Nephron progenitor cell (in vitro differentiated cells): ENCODE data around the gene PLEKHO1.
A peak's percentile ranks its signal among the peaks of the same experiment; 100 is the strongest.
"Not testable (repeated sequence)": the region's sequence is repeated elsewhere in the genome, so short reads cannot be mapped to it uniquely, and the experiment has no call there.

Source experiments
- DNase-seq: peaks from one replicate; pipeline ENCODE4 v3.0.0; 2021
- H3K27ac Mint-ChIP-seq: 2 replicates; pipeline ENCODE4 v1.8.0; 2021; ENCODE audit warnings: mild to moderate bottlenecking, moderate library complexity, mixed read lengths
- H3K27me3 Mint-ChIP-seq: 2 replicates; pipeline ENCODE4 v1.8.0; 2021; ENCODE audit warnings: mild to moderate bottlenecking, low read depth, mixed read lengths; ENCODE audit not compliant: poor library complexity
- H3K36me3 Mint-ChIP-seq: 2 replicates; pipeline ENCODE4 v1.8.0; 2021; ENCODE audit warnings: low read depth, mixed read lengths
- H3K4me1 Mint-ChIP-seq: 2 replicates; pipeline ENCODE4 v1.8.0; 2021; ENCODE audit warnings: mixed read lengths
- H3K4me3 Mint-ChIP-seq: 2 replicates; pipeline ENCODE4 v1.8.0; 2021; ENCODE audit warnings: mild to moderate bottlenecking, moderate library complexity, mixed read lengths
- H3K9me3 Mint-ChIP-seq: 2 replicates; pipeline ENCODE4 v1.8.0; 2021; ENCODE audit warnings: mild to moderate bottlenecking, moderate library complexity, mixed read lengths
- CTCF ChIP-seq: fragments of 200-600 bp; sonication (generic); IDR thresholded peaks from 2 replicates; pipeline ENCODE4 v1.5.0; 2021; ENCODE audit warnings: antibody characterized with exemption

Gene PLEKHO1

DNA sequence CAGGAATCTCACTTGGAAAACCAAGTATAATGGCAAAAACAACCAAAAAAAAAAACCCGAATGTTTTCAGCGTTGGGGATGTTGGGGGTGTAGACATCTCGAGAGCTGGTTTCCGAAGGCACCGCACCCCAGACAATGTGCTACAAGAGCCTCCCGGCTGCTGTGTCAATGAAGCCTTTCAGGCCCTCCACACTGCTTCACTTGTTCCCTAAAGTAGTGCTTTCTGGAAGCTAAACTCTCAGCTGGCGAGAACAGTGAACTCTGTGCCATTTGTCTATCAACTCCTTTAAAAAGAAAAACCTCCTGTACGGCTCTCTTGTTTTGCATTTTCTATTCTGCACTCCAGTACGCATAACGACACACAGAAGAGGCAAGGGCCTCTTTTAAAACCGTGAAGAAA is 32.5 kb downstream of the PLEKHO1 start:
- DNase-seq, result no peak
- Mint-ChIP-seq H3K4me3 (no peak overlapping the region), H3K36me3 (no peaks in the 10 kb centered on the region), H3K27me3 (peaks cover 11% of the 10 kb centered on the region), H3K4me1 (peaks cover 11% of the 10 kb centered on the region), H3K9me3 (no peaks in the 10 kb centered on the region), H3K27ac (no peak overlapping the region)
- no peak for TF ChIP-seq CTCF

DNA sequence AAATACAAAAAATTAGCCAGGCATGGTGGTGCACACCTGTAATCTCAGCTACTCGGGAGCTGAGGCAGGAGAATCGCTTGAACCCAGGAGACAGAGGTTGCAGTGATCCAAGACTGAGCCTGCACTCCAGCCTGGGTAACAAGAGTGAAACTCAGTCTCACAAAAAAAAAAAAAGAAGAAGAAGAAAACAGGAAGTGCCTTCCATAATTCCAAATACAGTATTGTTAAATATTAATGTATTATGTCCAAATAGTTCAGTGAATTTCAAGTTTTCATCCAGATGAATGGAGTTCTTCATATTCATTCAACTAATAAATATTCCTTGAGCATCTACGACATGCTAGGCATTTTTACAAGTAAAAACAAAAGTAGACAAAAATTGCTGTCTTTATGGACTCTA is 33.3 kb downstream of the PLEKHO1 start:
- H3K27ac Mint-ChIP-seq, result no peak overlapping the region
- DNase-seq, result no peak
- H3K36me3 Mint-ChIP-seq, result no peaks in the 10 kb centered on the region
- H3K9me3 Mint-ChIP-seq, result no peaks in the 10 kb centered on the region
- no peak overlapping the region for H3K4me3 Mint-ChIP-seq
- no peak for TF ChIP-seq CTCF
- H3K4me1 Mint-ChIP-seq, result peaks cover 15% of the 10 kb centered on the region
- peaks cover 7% of the 10 kb centered on the region for H3K27me3 Mint-ChIP-seq

GRCh38 chr1:150185481-150185880 is 35.8 kb downstream of the PLEKHO1 start:
- no peak overlapping the region for H3K27ac Mint-ChIP-seq
- TF ChIP-seq CTCF, result no peak

GRCh38 chr1:150186438-150186788 is 36.7 kb downstream of the PLEKHO1 start:
- not testable (repeated sequence) for H3K9me3 Mint-ChIP-seq

More at GRCh38 chr1:150185481-150185880, 35.8 kb downstream of the PLEKHO1 start:
- Mint-ChIP-seq H3K9me3 (no peaks in the 10 kb centered on the region), H3K27me3 (no peaks in the 10 kb centered on the region), H3K4me1 (peaks cover 15% of the 10 kb centered on the region), H3K36me3 (no peaks in the 10 kb centered on the region), H3K4me3 (no peak overlapping the region)
- DNase-seq, result no peak

GRCh38 chr1:150186789-150187559 is 37.3 kb downstream of the PLEKHO1 start:
- DNase-seq, result peak; percentile 12
- H3K4me1 Mint-ChIP-seq, result peaks cover 6% of the 10 kb centered on the region
- H3K27ac Mint-ChIP-seq, result no peak overlapping the region
- H3K36me3 Mint-ChIP-seq, result no peaks in the 10 kb centered on the region
- no peaks in the 10 kb centered on the region for H3K27me3 Mint-ChIP-seq
- no peak overlapping the region for H3K4me3 Mint-ChIP-seq
- peaks cover 3% of the 10 kb centered on the region for H3K9me3 Mint-ChIP-seq
- TF ChIP-seq CTCF, result peak; percentile 58

More at GRCh38 chr1:150186438-150186788, 36.7 kb downstream of the PLEKHO1 start:
- H3K27ac Mint-ChIP-seq, H3K4me3 Mint-ChIP-seq, DNase-seq, H3K27me3 Mint-ChIP-seq, H3K36me3 Mint-ChIP-seq, H3K4me1 Mint-ChIP-seq: not testable (repeated sequence)

- Mint-ChIP-seq H3K27ac (peak overlapping the region; percentile 58), H3K4me3 (no peak overlapping the region), H3K27me3 (no peaks in the 10 kb centered on the region), H3K36me3 (no peaks in the 10 kb centered on the region), H3K9me3 (peaks cover 3% of the 10 kb centered on the region), H3K4me1 (peaks cover 5% of the 10 kb centered on the region)
- no peak for TF ChIP-seq CTCF
- DNase-seq, result no peak
These were observed 37.8 kb downstream of the PLEKHO1 start for GRCh38 chr1:150187560-150187931.
